HG03521 (cell line): ENCODE data around the gene SKIC8.

Source experiments
- ATAC-seq: cut with Tn5 transposase; IDR thresholded peaks from one replicate; pipeline ENCODE4 v1.9.1; 2021; ENCODE audit warnings: mild to moderate bottlenecking, moderate library complexity; ENCODE audit not compliant: unreplicated experiment

Gene SKIC8

DNA sequence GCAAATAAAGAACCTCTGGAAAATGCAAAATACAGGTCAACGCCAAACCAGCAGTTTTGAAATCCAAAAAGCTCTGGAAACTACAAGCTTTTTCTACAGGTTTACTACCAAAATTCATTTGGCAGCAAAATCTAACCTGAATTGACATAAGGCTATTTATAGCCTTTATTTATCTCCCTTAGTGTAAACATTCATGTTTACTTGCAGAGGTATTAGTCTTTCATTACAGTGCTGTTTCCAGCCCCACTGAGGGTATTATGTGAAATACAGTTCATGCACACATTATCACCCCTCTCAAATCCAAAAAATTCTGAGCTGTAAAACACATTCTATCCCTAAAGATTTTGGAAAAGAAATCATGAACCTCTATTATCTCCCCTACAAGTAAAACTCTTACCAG, 7.2 kb downstream of the SKIC8 start:
- ATAC-seq, result no peak

DNA sequence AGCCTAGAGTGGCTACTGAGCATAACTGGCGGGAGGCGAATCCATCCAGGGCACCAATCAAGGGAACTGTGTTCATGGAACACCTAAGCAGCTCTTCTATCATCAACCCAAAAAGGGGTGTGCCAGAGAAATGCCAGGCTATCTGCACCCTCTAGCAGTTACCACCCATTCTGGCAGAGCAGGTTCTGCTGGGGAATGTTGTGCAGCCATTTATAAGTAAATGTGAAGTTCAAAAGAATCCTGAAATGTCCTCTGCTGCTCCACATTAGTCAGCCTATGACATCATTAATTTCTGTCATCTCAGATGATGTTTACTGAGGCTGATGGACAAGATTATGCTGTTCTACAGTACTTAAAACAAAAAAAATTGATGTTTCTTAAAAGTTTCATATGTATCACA, 7.7 kb downstream of the SKIC8 start:
- ATAC-seq, result no peak

DNA sequence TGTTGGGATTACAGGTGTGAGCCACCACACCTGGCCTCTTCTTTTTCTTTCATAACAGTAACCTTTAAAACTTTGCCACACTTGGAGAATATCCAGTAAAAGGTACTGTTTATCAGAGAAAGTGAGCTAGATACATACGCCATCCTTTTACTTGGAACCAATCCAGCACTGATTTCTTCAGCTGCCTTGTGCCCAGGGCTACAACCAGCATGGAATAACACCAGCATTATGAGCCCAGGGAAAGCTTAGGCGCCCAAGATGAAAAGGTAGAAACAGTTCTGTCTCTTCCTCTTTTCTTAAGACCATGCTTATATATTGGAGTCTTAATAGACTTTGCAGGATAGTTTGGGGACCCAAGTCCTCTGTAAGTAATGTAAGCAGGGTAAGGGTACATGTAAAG, 8.4 kb downstream of the SKIC8 start:
- ATAC-seq, result no peak

DNA sequence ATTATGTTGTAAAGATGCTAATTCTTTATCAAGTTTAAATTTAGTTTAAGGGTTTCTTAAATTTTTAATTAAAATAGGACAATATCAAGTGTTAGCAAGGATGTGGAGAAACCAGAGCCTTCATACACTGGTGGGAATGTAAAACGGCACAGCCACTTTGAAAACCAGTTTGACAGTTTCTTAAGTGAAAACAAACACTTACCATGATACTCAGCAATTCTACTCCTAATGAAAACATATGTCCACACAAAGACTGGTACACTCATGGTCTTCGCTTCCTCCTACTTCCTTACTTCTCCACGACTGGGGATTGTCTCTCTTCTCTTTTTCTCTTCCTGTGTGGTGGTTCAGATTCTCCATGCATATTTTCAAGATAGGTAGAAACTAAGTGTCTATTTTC, 9.2 kb downstream of the SKIC8 start:
- no peak for ATAC-seq

DNA sequence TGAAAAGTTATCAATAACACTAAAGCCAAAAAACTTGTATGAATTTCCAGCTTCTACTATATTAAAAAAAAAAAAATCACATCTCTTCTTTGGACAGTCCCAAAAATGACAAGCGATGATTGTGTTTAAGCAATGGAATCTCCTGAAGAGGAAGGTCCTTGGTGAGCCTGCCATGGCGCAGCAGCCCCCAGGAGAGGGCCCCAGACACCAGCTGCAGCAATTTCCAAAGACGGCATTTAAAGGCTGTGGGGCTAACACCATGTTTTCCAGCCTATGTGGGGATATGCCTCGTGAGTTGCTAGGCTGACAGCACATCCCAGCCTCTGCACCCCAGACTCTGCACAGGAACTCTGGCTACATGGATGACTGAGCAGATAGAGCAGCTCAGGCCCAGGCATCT, 14.7 kb downstream of the SKIC8 start:
- no peak for ATAC-seq

DNA sequence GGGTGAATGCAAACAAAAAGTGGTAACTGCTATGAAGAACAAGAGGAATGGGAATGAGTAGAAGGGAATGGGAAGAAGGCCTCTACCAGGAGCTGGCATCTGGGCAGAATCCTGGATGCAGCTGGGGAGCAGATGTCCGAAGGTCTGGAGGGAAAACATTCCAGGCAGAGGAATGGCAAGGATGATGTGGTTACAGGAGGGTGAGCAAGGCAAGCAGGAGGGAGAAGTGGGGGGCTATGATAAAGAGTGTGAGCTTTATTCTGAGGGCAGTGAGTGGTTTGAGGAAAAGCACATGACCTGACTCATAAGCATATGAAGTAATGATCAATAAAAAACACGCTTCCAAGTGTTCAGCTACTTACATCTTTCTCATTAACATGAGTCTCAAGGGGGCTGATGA, 17.1 kb downstream of the SKIC8 start:
- ATAC-seq, result no peak

DNA sequence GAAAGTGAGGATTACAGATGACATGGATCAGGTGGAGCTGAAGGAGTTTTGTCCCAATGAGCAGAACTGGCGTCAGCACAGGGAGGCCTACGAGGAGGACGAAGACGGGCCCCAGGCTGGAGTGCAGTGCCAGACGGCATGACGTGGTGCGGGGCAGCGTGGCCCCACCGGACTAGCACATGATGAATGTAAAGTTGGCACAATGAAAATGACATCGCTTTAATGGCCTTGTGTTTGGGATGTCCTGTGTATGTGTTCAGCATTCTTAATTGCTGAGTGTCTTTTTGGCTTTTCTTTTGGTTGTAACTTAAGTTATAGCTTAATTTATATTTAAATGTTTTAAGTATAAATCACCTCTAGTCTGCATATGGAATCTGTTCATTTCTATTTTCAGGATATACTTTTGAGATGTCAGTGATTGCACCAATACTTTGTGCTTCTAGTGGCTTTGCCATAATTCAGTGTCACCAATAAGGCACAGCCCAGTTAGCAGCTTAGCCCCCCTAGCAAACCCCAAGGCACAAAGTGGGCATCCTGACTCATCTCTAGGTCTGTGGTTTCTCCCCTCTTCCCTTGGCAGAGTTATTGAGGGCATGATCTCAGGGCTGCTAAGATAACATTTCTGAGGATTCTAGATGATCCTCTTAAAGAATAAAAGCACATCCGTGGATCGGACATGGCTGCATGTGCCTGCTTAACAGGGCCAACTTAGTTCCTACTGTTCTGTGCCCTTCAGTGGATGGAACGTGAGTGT, 18.9 kb downstream of the SKIC8 start:
- ATAC-seq, result no peak

DNA sequence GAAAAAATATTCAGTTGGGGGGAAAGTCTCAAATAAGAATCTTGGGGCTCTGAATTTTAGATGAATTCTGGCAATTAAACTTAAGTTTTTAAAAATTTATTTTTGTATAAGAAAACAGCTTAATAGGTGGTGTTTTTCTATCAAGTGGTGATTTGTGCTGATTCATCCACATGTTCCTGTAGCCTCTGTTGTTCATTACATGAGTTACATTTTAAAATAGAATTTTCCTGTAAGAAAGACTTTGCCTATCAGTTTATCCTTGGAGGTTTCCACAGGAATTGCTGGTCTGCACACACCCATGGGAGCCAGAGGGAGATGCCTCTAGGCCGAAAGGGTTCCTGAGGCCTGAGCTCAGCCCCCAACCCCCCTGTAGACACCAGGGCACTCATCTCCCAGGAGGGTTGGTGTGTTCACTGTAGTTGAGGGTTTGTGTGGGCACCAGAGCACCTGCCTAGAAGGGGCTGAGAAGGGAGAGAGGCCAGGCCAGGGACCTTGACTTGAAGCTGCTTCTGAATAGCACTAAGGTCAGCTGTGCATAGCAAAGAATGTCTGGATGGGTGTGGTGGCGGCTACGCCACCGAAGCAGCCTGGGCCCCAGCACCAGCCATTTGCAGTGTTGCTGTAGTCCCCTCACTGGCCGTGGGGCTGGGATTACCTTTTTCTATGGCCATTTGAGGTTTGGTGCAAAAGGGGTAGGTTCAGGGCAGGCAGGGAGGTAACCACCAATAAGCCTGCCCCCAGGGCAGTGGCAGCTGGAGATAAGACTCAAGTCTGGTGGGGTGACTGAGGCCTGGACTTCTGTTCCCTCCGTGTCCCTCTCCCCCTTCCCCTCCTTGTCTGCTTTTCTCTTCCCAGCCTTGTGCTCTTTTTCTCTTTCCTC, 23.1 kb downstream of the SKIC8 start:
- no peak for ATAC-seq

DNA sequence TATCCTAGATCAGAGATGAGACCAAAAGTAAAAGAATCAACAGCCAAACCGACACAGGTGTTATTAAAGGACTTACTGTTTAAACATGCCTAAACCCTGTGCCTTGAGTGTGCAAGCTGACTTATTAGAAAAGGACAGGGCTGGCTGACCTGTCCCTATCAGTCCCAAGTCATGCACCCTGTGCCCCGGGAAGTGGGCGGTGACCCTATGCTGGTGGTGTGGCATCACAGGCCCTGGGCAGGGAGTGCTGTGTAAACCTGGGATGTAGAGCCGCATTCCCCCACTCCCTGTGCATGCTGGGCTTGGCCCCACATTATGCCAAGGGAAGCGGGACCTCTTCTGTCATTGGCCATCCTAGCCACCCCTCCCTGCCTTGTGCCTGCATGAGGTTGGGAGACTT, 24.4 kb downstream of the SKIC8 start:
- no peak for ATAC-seq

DNA sequence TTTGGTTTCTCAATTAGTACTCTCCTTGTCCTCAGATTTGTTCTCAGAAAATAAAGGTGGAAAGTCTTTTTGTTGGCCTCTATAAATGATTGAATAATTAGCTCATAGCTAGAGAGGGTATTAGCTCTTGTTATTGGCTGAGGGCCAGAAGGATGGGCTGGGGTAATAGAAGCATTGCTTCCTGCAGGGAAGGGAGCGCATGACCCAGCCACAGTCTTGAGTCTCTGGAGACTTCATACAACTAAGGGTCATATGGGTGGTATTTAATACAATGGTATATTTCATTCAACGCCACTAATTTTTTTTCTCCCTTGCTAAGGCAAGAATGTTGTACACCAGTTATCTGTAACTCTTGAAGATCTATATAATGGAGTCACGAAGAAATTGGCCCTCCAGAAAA, 26.6 kb downstream of the SKIC8 start:
- no peak for ATAC-seq

DNA sequence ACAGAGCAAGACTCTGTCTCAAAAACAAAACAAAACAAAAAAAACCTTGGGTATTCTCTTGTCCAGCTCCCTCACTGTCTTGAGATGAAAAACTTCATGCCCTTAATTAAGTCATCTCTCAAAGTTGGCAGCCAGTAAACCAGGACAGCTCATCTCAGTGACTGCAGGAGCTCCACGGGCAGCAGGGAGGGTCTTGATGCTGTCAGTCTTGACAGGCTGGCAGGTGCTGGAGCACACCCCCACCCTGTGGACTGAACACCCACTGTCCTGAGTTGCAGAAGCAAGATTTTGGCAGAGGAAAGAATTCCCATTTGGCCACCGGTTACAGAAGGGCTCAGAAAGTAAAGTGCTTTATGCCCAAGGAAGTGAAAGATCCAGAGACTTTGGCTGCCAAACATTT, 27.1 kb downstream of the SKIC8 start:
- ATAC-seq, result no peak

DNA sequence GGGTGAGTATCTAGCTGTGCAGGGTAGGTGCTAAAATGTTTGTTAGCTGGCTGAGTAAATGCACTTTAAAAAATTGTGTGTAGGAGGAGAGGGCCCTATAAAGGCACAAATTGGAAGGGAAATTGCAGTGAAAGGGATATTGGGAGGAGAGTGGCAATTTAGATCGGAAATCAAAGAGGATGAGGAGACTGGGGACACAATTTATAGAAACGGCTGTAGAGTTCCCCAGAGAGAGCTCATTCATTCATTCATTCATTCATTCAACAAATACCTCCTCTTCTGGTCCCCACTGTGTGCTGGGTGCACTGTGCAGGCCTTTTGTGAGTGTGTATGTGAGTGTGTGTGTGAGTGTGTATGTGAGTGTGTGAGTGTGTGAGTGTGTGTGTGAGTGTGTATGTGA, 32.6 kb downstream of the SKIC8 start:
- no peak for ATAC-seq

DNA sequence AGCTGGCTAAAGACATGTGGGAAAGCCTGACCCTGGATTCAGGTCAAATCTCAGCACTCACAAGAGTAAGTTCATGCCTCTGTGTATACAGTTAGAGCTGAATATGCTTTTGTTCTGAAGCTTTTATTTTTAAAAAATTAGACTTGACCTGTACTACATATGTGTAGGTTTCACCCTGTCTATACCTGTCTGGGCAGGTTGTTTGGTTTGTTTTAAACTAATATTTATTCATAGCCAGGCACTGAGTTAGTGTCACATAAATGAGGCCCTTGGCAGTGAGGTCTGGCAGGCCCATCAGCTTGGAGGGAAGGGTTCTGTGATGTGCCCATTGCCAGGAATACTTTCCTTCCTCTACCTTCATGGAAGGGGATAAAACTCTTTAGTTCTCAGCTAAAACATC, 33.2 kb downstream of the SKIC8 start:
- no peak for ATAC-seq

DNA sequence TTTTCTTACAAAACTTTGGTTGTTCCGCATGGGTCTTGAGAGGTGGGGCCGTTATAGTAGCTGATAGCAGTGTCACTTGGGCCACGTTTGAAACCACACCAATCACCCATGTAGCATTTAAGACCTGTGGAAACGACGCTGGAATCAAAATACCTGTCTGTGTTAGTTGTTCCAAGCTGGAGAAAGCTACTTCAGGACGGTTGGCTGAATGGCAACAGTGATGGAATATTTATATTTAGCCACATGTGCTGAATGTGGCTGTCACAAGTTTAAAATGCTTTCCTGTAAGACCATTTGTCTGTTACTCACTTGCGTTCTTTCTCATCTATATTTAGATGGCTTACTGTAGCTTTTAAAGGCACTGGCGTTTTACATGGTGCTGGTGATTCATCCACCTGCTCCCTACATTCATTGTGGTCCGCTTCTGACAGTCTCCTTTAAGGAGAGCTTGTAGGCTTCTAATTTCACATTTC, 33.6 kb downstream of the SKIC8 start:
- ATAC-seq, result no peak

DNA sequence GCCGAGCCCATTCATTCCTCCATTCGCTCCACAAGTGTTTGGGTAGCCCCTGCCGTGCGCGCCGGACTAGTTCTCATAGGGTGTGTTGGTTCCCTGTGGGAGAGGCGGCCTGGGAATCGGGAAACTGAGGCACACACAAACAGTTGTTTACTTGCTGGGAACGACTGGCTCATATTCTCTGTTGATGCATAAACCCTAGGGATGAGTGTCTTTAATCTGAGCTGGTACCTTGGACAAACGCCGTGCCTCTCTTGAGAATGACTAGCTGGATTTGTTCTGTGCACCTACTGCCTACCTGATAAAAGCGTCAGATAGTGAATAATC, 34.3 kb downstream of the SKIC8 start:
- no peak for ATAC-seq

DNA sequence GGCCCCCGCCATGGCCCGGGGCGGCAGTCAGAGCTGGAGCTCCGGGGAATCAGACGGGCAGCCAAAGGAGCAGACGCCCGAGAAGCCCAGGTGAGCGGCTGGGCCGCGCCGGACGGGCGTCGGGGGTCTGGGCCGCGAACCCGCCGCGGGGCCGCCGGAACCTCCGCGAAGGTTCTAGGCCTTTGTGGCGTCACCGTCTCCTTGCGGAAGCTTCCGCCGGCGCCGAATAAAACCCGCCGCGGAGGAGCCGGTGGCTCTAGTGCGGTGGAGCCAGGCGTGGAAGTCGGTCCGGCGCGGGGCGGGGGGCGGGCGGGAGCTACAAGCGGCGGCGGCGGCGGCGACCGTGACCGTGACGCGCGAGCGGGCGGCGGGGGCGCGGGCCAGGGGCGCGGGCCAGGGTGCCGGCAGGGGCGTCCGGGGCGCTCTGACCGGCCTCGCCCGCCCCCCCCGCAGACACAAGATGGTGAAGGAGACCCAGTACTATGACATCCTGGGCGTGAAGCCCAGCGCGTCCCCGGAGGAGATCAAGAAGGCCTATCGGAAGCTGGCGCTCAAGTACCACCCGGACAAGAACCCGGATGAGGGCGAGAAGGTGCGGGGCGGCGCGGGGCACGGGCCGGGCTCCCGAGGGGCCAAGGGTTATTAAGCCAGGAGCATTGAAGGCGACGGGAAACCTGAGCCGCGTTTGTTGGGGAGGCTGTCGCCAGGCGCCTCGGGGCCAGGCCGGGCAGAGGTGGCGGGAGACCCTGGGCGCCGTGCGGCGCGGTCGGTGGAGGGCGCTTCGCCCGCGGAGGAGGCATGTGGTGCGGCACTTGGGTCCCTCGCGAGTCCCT, 34.9 kb downstream of the SKIC8 start, which contains the start of gene DNAJA4:
DNAJA4 (plus strand) TSS at position 259 of the 833 bp plus-strand sequence; CDS start at position 461, 202 bp downstream.
- no peak for ATAC-seq

DNA sequence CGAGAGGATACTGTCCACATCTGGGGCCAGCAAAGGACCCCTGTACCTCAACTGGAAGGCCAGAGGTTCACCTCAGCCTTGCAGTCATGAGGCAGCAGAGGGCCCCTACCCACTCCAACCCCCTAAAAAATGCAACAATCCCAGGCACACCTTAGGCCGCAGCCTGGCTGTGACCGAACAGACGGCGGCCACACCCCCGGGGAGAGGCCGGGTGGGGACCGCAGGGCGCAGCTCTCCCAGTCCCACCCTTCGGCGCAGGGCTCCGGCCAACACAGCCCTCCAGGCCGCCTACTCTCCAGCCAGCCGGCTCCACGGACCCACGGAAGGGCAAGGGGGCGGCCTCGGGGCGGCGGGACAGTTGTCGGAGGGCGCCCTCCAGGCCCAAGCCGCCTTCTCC, 35.5 kb downstream of the SKIC8 start:
- no peak for ATAC-seq

DNA sequence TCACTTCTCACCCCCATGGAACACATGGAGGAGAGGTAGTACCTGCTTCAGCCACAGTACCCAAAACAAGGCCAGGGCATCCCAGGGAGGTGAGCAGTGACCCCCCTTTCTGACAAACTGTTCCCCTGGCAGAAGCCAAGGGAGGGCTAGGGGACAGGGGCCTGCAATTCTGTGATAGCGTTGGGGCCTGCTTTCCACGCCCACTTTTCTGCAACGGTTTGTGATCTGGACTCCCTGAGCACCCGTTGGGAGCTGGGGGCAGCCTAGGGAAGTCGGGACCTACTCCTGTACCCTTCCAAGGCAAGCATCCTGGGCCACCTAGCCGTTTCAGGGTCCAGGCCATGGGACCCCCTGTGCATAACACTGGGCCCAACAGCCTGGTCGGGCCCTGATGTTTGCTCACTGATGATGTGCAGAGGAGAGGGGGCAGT, 36.0 kb downstream of the SKIC8 start:
- no peak for ATAC-seq

DNA sequence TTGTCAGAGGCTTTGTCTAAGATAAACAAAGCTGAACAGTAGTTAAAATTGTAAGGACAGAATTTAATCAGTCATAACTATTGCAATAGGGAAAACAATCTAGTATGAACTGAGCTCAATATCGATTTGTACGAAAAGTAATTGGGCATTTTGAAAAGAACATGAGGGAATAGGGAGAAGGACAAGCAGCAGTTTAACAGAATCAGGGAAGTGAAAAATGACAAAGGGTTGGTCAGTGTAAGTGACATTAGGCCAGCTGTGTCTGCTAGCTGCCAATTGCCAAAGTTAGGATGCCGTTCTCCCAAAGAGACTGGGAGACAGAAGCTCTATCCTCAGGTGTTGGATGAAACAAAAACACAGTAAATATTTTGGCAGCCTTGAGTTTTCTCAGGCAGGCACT, 38.3 kb downstream of the SKIC8 start:
- no peak for ATAC-seq

DNA sequence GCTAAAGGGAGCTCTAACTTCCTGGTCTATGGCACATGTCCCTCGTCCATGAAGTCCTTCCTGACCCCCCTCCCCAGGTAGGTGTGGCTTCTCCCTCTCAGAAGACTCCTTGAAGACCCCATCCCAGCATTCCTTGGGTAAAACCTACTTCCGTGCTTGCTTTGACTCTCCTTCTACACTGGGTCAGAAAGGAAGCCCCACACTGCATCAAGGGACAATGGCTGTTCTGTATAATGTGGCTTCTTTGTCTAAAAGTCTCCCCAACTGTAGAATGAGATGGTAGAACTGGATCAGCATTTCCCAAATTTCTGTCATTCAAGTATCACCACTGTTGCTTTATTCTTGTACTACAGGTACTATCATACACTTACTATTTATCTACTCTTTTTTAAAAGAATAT, 38.9 kb downstream of the SKIC8 start:
- no peak for ATAC-seq

DNA sequence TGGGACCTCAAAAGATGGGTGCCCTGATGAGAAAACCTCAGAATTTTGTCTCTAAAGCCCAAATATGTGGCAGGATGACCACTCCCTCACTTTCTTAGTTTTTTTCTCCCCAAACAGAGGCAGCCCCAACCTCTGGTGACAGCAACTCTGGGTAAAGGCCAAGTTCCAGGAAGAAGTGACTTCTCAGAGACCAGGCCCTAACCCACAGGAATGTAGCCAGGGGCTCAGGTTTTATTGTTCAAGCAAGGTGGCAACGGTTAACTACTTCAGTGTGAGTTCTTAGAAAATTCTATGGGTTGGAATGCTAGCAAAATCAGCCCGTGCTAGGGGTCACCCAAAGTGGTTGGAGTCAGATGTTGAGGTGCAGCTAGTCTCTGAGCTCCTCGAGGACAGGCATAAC, 40.2 kb downstream of the SKIC8 start:
- ATAC-seq, result no peak
